Fibroblast of lung (primary cell): ENCODE data around the gene AGO3. TPM values are rescaled to one million over a fixed set of nuclear protein-coding genes. Genes with fewer than 3 reads are reported as not detected.

Source experiments
- DNase-seq, 2 donors: peaks; one replicate each; pipeline versions ENCODE4 v3.0.0 to v3.0.0-alpha.2; 2010; ENCODE audit warnings: low read depth in 2 of 2
- H2AFZ ChIP-seq: 2 replicates; pipeline ENCODE4 v1.5.1; 2012; ENCODE audit warnings: low read length, control low read depth, inconsistent platforms
- H3K27ac ChIP-seq: 2 replicates; pipeline ENCODE4 v1.5.1; 2011; ENCODE audit warnings: low read length, control low read depth; ENCODE audit not compliant: insufficient read depth
- H3K27me3 ChIP-seq: 2 replicates; pipeline ENCODE4 v1.5.1; 2011; ENCODE audit warnings: mild to moderate bottlenecking, low read length; ENCODE audit not compliant: control insufficient read depth, insufficient read depth
- H3K36me3 ChIP-seq: 2 replicates; pipeline ENCODE4 v1.5.1; 2011; ENCODE audit warnings: low read length; ENCODE audit not compliant: control insufficient read depth, insufficient read depth
- H3K4me1 ChIP-seq: 2 replicates; pipeline ENCODE4 v1.5.1; 2011; ENCODE audit warnings: low read length; ENCODE audit not compliant: control insufficient read depth, insufficient read depth; ENCODE audit errors: extremely low read depth
- H3K4me2 ChIP-seq: 2 replicates; pipeline ENCODE4 v1.5.1; 2011; ENCODE audit warnings: low read length, control low read depth; ENCODE audit not compliant: insufficient read depth; ENCODE audit errors: extremely low read depth
- H3K4me3 ChIP-seq, 4 experiments: fragments of 200-600 bp in 1 of 4; sonication (generic) in 1 of 4; replicated peaks in 1 of 4; 2 replicates each; pipeline ENCODE4 v1.5.1; 2011 to 2016; ENCODE audit warnings: low read length in 4 of 4, low read depth in 3 of 4, mild to moderate bottlenecking in 3 of 4, control low read depth in 2 of 4, inconsistent platforms in 1 of 4, mixed read lengths in 1 of 4; ENCODE audit not compliant: insufficient read depth in 1 of 4; ENCODE audit errors: control extremely low read depth in 1 of 4
- H3K79me2 ChIP-seq: 2 replicates; pipeline ENCODE4 v1.5.1; 2012; ENCODE audit warnings: mild to moderate bottlenecking, low read length, inconsistent platforms; ENCODE audit not compliant: control insufficient read depth, insufficient read depth
- H3K9ac ChIP-seq: 2 replicates; pipeline ENCODE4 v1.5.1; 2011; ENCODE audit warnings: mild to moderate bottlenecking, low read length, control low read depth; ENCODE audit not compliant: insufficient read depth
- H3K9me3 ChIP-seq: 2 replicates; pipeline ENCODE4 v1.5.1; 2012; ENCODE audit warnings: low read depth, low read length; ENCODE audit not compliant: control insufficient read depth, insufficient read depth
- H4K20me1 ChIP-seq: 2 replicates; pipeline ENCODE4 v1.5.1; 2011; ENCODE audit warnings: low read length; ENCODE audit not compliant: control insufficient read depth, insufficient read depth; ENCODE audit errors: extremely low read depth
- CTCF ChIP-seq, 2 donors: IDR thresholded peaks in 1 of 2; conservative IDR thresholded peaks in 1 of 2; 1 replicate in 1 of 2; 2 replicates in 1 of 2; pipeline ENCODE4 v1.5.1; 2011 to 2012; ENCODE audit warnings: low read length in 2 of 2, control low read depth in 1 of 2, inconsistent platforms in 1 of 2, low read depth in 1 of 2, mild to moderate bottlenecking in 1 of 2
- EZH2 ChIP-seq: IDR thresholded peaks from 2 replicates; pipeline ENCODE4 v1.5.1; 2012; ENCODE audit warnings: low read length, control low read depth, mild to moderate bottlenecking; ENCODE audit errors: missing control alignments
- polyA plus RNA-seq, 2 donors: library from polyadenylated mRNA; depleted of rRNA in 1 of 2; stranded (reverse) in 1 of 2; unstranded in 1 of 2; fragments of >200 nt; gene quantifications; 2 replicates each; pipeline ENCODE4 v1.2.1, GENCODE V29; 2011 to 2012; ENCODE audit warnings: missing spikeins in 1 of 2
- total RNA-seq: library from RNA; depleted of rRNA; stranded (reverse); fragments of >200 nt; gene quantifications from 2 replicates; pipeline ENCODE4 v1.2.1, GENCODE V29; 2014

The AGO3 gene
- total and polyA plus RNA-seq, 2 donors (not counting 1 experiment from before 2014, with no cell fraction given), result 12.9 to 19.6 TPM

DNA sequence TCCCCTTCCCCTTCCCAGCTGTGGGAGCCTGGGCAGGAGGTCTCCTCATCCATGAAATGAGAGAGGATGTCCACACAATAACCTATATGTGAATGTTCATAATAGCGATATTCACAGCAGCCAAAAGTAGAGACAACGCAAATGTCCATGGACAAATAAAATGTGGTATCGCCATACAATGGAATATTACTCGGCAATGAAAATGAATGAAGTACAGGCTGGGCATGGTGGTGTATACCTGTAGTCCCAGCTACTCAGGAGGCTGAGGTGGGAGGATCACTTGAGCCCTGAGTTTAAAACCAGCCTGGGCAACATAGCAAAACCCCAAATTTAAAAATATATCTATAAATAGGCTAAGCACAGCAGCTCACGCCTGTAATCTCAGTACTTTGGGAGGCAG, 170.6 kb downstream of the AGO3 start:
- H3K79me2 ChIP-seq, result no peaks in the 10 kb centered on the region
- H3K4me1 ChIP-seq, result peaks cover 2% of the 10 kb centered on the region
- no peak for DNase-seq
- no peak overlapping the region for H2AFZ ChIP-seq
- no peaks in the 10 kb centered on the region for H3K9me3 ChIP-seq
- no peaks in the 10 kb centered on the region for H3K27me3 ChIP-seq
- H3K4me2 ChIP-seq, result no peak overlapping the region
- H3K9ac ChIP-seq, result no peak overlapping the region
- H3K27ac ChIP-seq, result no peak overlapping the region
- no peaks in the 10 kb centered on the region for H4K20me1 ChIP-seq
- no peak for TF ChIP-seq EZH2
- no peaks in the 10 kb centered on the region for H3K36me3 ChIP-seq
- no peak overlapping the region for H3K4me3 ChIP-seq

- H3K4me1 ChIP-seq, result peaks cover 3% of the 10 kb centered on the region
- H4K20me1 ChIP-seq, result no peaks in the 10 kb centered on the region
- H3K9me3 ChIP-seq, result no peaks in the 10 kb centered on the region
- DNase-seq, result no peak
- no peak overlapping the region for H3K27ac ChIP-seq
- TF ChIP-seq EZH2, result no peak
- TF ChIP-seq CTCF (conservative IDR thresholded peaks at IDR 0.05 in 1 of 2, IDR thresholded peaks at IDR 0.05 in 1 of 2; ENCODE audit: low read depth in 1 of 2, low read length in 2 of 2), result no peak
- no peaks in the 10 kb centered on the region for H3K27me3 ChIP-seq
- no peak overlapping the region for H3K4me2 ChIP-seq
- H3K36me3 ChIP-seq, result no peaks in the 10 kb centered on the region
- no peak overlapping the region for H3K9ac ChIP-seq
- H2AFZ ChIP-seq, result no peak overlapping the region
- H3K79me2 ChIP-seq, result no peaks in the 10 kb centered on the region
- H3K4me3 ChIP-seq, result no peak overlapping the region
Measured at GRCh38 chr1:36106269-36106668, 175.4 kb downstream of the AGO3 start.

GRCh38 chr1:36107394-36107793, 176.5 kb downstream of the AGO3 start:
- Histone ChIP-seq H3K27me3 (no peaks in the 10 kb centered on the region), H3K9ac (no peak overlapping the region), H4K20me1 (no peaks in the 10 kb centered on the region), H3K4me2 (no peak overlapping the region), H3K79me2 (no peaks in the 10 kb centered on the region), H3K4me1 (peaks cover 3% of the 10 kb centered on the region), H3K9me3 (no peaks in the 10 kb centered on the region), H3K36me3 (no peaks in the 10 kb centered on the region), H2AFZ (no peak overlapping the region), H3K27ac (no peak overlapping the region), H3K4me3 (no peak overlapping the region)
- TF ChIP-seq CTCF (conservative IDR thresholded peaks at IDR 0.05 in 1 of 2, IDR thresholded peaks at IDR 0.05 in 1 of 2; ENCODE audit: low read depth in 1 of 2, low read length in 2 of 2) (no peak), EZH2 (no peak)
- no peak for DNase-seq
